ENCODE results near the gene ZCCHC10. TPM values are rescaled to one million over a fixed set of nuclear protein-coding genes. Genes with fewer than 3 reads are reported as not detected.
"Not testable (repeated sequence)": the region's sequence is repeated elsewhere in the genome, so short reads cannot be mapped to it uniquely, and the experiment has no call there.

The ZCCHC10 gene
- total and polyA plus RNA-seq, 2 donors, result 30.5 to 38.6 TPM

- Histone ChIP-seq H3K9me3 (ENCODE audit: control insufficient read depth in 2 of 2, insufficient read depth in 1 of 2, low read length in 1 of 2) (peaks cover 0 to 3% of the 10 kb centered on the region in 2 donors), H3K27me3 (ENCODE audit: control insufficient read depth in 2 of 2, insufficient read depth in 1 of 2, low read length in 1 of 2) (no peaks in the 10 kb centered on the region), H3K36me3 (ENCODE audit: control insufficient read depth in 2 of 2, insufficient read depth in 2 of 2, low read length in 1 of 2) (no peaks in the 10 kb centered on the region), H3K27ac (ENCODE audit: low read depth in 1 of 2, low read length in 1 of 2) (no peak overlapping the region), H3K4me3 (ENCODE audit: low read length in 2 of 2) (no peak overlapping the region), H3K4me1 (ENCODE audit: control insufficient read depth in 2 of 2, insufficient read depth in 2 of 2, low read length in 2 of 2) (peaks cover 21 to 24% of the 10 kb centered on the region in 2 donors)
- WGBS, result 97% methylated on average over 1 of the region's 1 CpG
- no peak for DNase-seq (ENCODE audit: low read depth in 6 of 9, low spot score in 9 of 9)
Observed at GRCh38 chr5:133049726-133050048, 23.3 kb upstream of the ZCCHC10 start.

GRCh38 chr5:133048993-133049725, 22.8 kb upstream of the ZCCHC10 start:
- no peaks in the 10 kb centered on the region for H3K27me3 ChIP-seq (ENCODE audit: control insufficient read depth in 2 of 2, insufficient read depth in 1 of 2, low read length in 1 of 2)
- DNase-seq (ENCODE audit: low read depth in 6 of 9, low spot score in 9 of 9), result no peak
- no peak overlapping the region for H3K27ac ChIP-seq (ENCODE audit: low read depth in 1 of 2, low read length in 1 of 2)
- peaks cover 21 to 24% of the 10 kb centered on the region in 2 donors for H3K4me1 ChIP-seq (ENCODE audit: control insufficient read depth in 2 of 2, insufficient read depth in 2 of 2, low read length in 2 of 2)
- no peaks in the 10 kb centered on the region for H3K36me3 ChIP-seq (ENCODE audit: control insufficient read depth in 2 of 2, insufficient read depth in 2 of 2, low read length in 1 of 2)
- no peak overlapping the region for H3K4me3 ChIP-seq (ENCODE audit: low read length in 2 of 2)
- H3K9me3 ChIP-seq (ENCODE audit: control insufficient read depth in 2 of 2, insufficient read depth in 1 of 2, low read length in 1 of 2), result peaks cover 0 to 3% of the 10 kb centered on the region in 2 donors
- WGBS, result 92% methylated on average over 6 of the region's 6 CpGs

- 98% methylated on average over 19 of the region's 19 CpGs for WGBS
Observed at GRCh38 chr5:133047404-133047803, 21.1 kb upstream of the ZCCHC10 start.

GRCh38 chr5:133046560-133046959, 20.2 kb upstream of the ZCCHC10 start:
- not testable (repeated sequence) for H3K27ac ChIP-seq (ENCODE audit: low read depth in 1 of 2, low read length in 1 of 2); H3K4me3 ChIP-seq (ENCODE audit: low read length in 2 of 2); H3K36me3 ChIP-seq (ENCODE audit: control insufficient read depth in 2 of 2, insufficient read depth in 2 of 2, low read length in 1 of 2); DNase-seq (ENCODE audit: low read depth in 6 of 9, low spot score in 9 of 9); H3K27me3 ChIP-seq (ENCODE audit: control insufficient read depth in 2 of 2, insufficient read depth in 1 of 2, low read length in 1 of 2); H3K9me3 ChIP-seq (ENCODE audit: control insufficient read depth in 2 of 2, insufficient read depth in 1 of 2, low read length in 1 of 2)
- H3K4me1 ChIP-seq (ENCODE audit: control insufficient read depth in 2 of 2, insufficient read depth in 2 of 2, low read length in 2 of 2), result peaks cover 8 to 12% of the 10 kb centered on the region in 2 donors
- WGBS, result 93% methylated on average over 8 of the region's 8 CpGs

More at GRCh38 chr5:133047404-133047803, 21.1 kb upstream of the ZCCHC10 start:
- Histone ChIP-seq H3K4me1 (ENCODE audit: control insufficient read depth in 2 of 2, insufficient read depth in 2 of 2, low read length in 2 of 2) (peaks cover 8 to 12% of the 10 kb centered on the region in 2 donors), H3K27ac (ENCODE audit: low read depth in 1 of 2, low read length in 1 of 2) (no peak overlapping the region), H3K9me3 (ENCODE audit: control insufficient read depth in 2 of 2, insufficient read depth in 1 of 2, low read length in 1 of 2) (peaks cover 0 to 3% of the 10 kb centered on the region in 2 donors), H3K4me3 (ENCODE audit: low read length in 2 of 2) (no peak overlapping the region), H3K27me3 (ENCODE audit: control insufficient read depth in 2 of 2, insufficient read depth in 1 of 2, low read length in 1 of 2) (no peaks in the 10 kb centered on the region), H3K36me3 (ENCODE audit: control insufficient read depth in 2 of 2, insufficient read depth in 2 of 2, low read length in 1 of 2) (no peaks in the 10 kb centered on the region)
- no peak for DNase-seq (ENCODE audit: low read depth in 6 of 9, low spot score in 9 of 9)

GRCh38 chr5:133041910-133042309, 15.6 kb upstream of the ZCCHC10 start:
- Histone ChIP-seq H3K27ac (ENCODE audit: low read depth in 1 of 2, low read length in 1 of 2) (no peak overlapping the region), H3K27me3 (ENCODE audit: control insufficient read depth in 2 of 2, insufficient read depth in 1 of 2, low read length in 1 of 2) (no peaks in the 10 kb centered on the region), H3K4me3 (ENCODE audit: low read length in 2 of 2) (no peak overlapping the region), H3K36me3 (ENCODE audit: control insufficient read depth in 2 of 2, insufficient read depth in 2 of 2, low read length in 1 of 2) (no peaks in the 10 kb centered on the region), H3K4me1 (ENCODE audit: control insufficient read depth in 2 of 2, insufficient read depth in 2 of 2, low read length in 2 of 2) (no peaks in the 10 kb centered on the region), H3K9me3 (ENCODE audit: control insufficient read depth in 2 of 2, insufficient read depth in 1 of 2, low read length in 1 of 2) (no peaks in the 10 kb centered on the region)
- WGBS, result 98% methylated on average over 1 of the region's 1 CpG
- DNase-seq (ENCODE audit: low read depth in 6 of 9, low spot score in 9 of 9), result no peak

- Histone ChIP-seq H3K36me3 (ENCODE audit: control insufficient read depth in 2 of 2, insufficient read depth in 2 of 2, low read length in 1 of 2) (no peaks in the 10 kb centered on the region), H3K4me1 (ENCODE audit: control insufficient read depth in 2 of 2, insufficient read depth in 2 of 2, low read length in 2 of 2) (no peaks in the 10 kb centered on the region), H3K9me3 (ENCODE audit: control insufficient read depth in 2 of 2, insufficient read depth in 1 of 2, low read length in 1 of 2) (no peaks in the 10 kb centered on the region), H3K4me3 (ENCODE audit: low read length in 2 of 2) (no peak overlapping the region), H3K27me3 (ENCODE audit: control insufficient read depth in 2 of 2, insufficient read depth in 1 of 2, low read length in 1 of 2) (no peaks in the 10 kb centered on the region), H3K27ac (ENCODE audit: low read depth in 1 of 2, low read length in 1 of 2) (no peak overlapping the region)
- DNase-seq (ENCODE audit: low read depth in 6 of 9, low spot score in 9 of 9), result no peak
- WGBS, result 94% methylated on average over 3 of the region's 3 CpGs
Observed at GRCh38 chr5:133041157-133041784, 14.9 kb upstream of the ZCCHC10 start.

GRCh38 chr5:133036677-133037076, 10.3 kb upstream of the ZCCHC10 start:
- H3K9me3 ChIP-seq (ENCODE audit: control insufficient read depth in 2 of 2, insufficient read depth in 1 of 2, low read length in 1 of 2); H3K27ac ChIP-seq (ENCODE audit: low read depth in 1 of 2, low read length in 1 of 2); H3K4me1 ChIP-seq (ENCODE audit: control insufficient read depth in 2 of 2, insufficient read depth in 2 of 2, low read length in 2 of 2); DNase-seq (ENCODE audit: low read depth in 6 of 9, low spot score in 9 of 9); H3K27me3 ChIP-seq (ENCODE audit: control insufficient read depth in 2 of 2, insufficient read depth in 1 of 2, low read length in 1 of 2); H3K4me3 ChIP-seq (ENCODE audit: low read length in 2 of 2); H3K36me3 ChIP-seq (ENCODE audit: control insufficient read depth in 2 of 2, insufficient read depth in 2 of 2, low read length in 1 of 2): not testable (repeated sequence)
- 96% methylated on average over 6 of the region's 6 CpGs for WGBS

GRCh38 chr5:133035224-133035623, 8.9 kb upstream of the ZCCHC10 start:
- no peaks in the 10 kb centered on the region for H3K4me1 ChIP-seq (ENCODE audit: control insufficient read depth in 2 of 2, insufficient read depth in 2 of 2, low read length in 2 of 2)
- H3K9me3 ChIP-seq (ENCODE audit: control insufficient read depth in 2 of 2, insufficient read depth in 1 of 2, low read length in 1 of 2), result no peaks in the 10 kb centered on the region
- no peak overlapping the region for H3K27ac ChIP-seq (ENCODE audit: low read depth in 1 of 2, low read length in 1 of 2)
- no peak overlapping the region for H3K4me3 ChIP-seq (ENCODE audit: low read length in 2 of 2)
- H3K27me3 ChIP-seq (ENCODE audit: control insufficient read depth in 2 of 2, insufficient read depth in 1 of 2, low read length in 1 of 2), result no peaks in the 10 kb centered on the region
- 73% methylated on average over 2 of the region's 2 CpGs for WGBS
- DNase-seq (ENCODE audit: low read depth in 6 of 9, low spot score in 9 of 9), result no peak
- no peaks in the 10 kb centered on the region for H3K36me3 ChIP-seq (ENCODE audit: control insufficient read depth in 2 of 2, insufficient read depth in 2 of 2, low read length in 1 of 2)

GRCh38 chr5:133034064-133034463, 7.7 kb upstream of the ZCCHC10 start:
- Histone ChIP-seq H3K36me3 (ENCODE audit: control insufficient read depth in 2 of 2, insufficient read depth in 2 of 2, low read length in 1 of 2) (no peaks in the 10 kb centered on the region), H3K4me3 (ENCODE audit: low read length in 2 of 2) (no peak overlapping the region), H3K4me1 (ENCODE audit: control insufficient read depth in 2 of 2, insufficient read depth in 2 of 2, low read length in 2 of 2) (no peaks in the 10 kb centered on the region), H3K9me3 (ENCODE audit: control insufficient read depth in 2 of 2, insufficient read depth in 1 of 2, low read length in 1 of 2) (no peaks in the 10 kb centered on the region), H3K27me3 (ENCODE audit: control insufficient read depth in 2 of 2, insufficient read depth in 1 of 2, low read length in 1 of 2) (no peaks in the 10 kb centered on the region), H3K27ac (ENCODE audit: low read depth in 1 of 2, low read length in 1 of 2) (no peak overlapping the region)
- WGBS, result 93% methylated on average over 11 of the region's 11 CpGs
- DNase-seq (ENCODE audit: low read depth in 6 of 9, low spot score in 9 of 9), result no peak

All from thymus (tissue), 11 donors.